ENCODE results near the gene LNPK.

LNPK gene, protein sequence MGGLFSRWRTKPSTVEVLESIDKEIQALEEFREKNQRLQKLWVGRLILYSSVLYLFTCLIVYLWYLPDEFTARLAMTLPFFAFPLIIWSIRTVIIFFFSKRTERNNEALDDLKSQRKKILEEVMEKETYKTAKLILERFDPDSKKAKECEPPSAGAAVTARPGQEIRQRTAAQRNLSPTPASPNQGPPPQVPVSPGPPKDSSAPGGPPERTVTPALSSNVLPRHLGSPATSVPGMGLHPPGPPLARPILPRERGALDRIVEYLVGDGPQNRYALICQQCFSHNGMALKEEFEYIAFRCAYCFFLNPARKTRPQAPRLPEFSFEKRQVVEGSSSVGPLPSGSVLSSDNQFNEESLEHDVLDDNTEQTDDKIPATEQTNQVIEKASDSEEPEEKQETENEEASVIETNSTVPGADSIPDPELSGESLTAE

GRCh38 chr2:176001916-176002687, at the start of gene LNPK:
Gene LNPK (minus strand): TSS chr2:176002267. CDS start chr2:175995584, 6,683 bp downstream.
- H3K4me3 ChIP-seq (ENCODE audit: low read depth, low read length) = peak within 1 kb of the TSS; percentile 91
- in situ Hi-C loops (cut with HindIII; ENCODE audit: low sequenced_read_pairs) = no loop called here
- DNase-seq (ENCODE audit: low read depth) = peak; percentile 36
- TF ChIP-seq CTCF (IDR thresholded peaks at IDR 0.05; ENCODE audit: low read depth, low read length, missing control alignments) = no peak

DNA sequence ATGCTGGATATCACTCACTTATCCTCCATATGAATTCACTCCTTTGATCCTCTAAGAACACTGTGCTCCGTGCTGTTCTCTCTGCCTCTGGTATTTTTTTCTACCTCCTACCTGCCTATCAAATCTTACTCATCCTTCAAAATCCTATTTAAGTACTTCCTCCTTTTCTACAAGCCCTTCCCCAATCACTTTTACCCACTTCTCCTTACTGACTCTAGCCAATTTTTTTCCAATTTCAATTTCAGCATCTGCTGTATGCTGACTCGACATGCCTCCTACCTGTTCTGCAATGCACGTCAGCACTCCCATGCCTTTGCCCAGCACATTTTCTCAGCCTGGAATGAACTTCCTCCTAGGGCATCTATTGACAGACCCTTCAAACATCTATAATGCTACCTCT, 37.3 kb upstream of the LNPK start:
- in situ Hi-C loops (cut with HindIII; ENCODE audit: low sequenced_read_pairs) = no loop called here
- TF ChIP-seq CTCF (IDR thresholded peaks at IDR 0.05; ENCODE audit: low read depth, low read length, missing control alignments) = no peak
- H3K4me3 ChIP-seq (ENCODE audit: low read depth, low read length) = no peak overlapping the region
- DNase-seq (ENCODE audit: low read depth) = no peak

DNA sequence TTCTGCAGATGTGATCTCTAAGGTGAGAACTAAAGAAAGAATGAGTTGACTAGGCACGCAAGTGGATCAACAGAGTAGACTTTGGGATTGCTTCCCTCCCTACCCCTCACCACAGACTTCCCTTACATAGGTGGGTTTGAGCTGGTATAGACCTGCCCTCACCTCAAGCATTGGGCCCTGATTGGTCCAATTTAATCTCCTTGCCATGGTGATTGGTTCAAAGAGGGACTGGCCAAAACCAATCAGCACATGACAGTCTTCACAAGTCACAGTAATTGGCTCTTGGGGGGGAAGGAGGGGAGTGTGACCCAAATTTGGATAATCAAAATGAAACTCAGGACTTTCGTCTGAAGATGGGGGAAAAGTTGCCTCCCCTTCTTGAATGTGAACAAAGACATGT, 36.6 kb upstream of the LNPK start:
- DNase-seq (ENCODE audit: low read depth) = no peak
- no peak for TF ChIP-seq CTCF (IDR thresholded peaks at IDR 0.05; ENCODE audit: low read depth, low read length, missing control alignments)
- H3K4me3 ChIP-seq (ENCODE audit: low read depth, low read length) = no peak overlapping the region
- in situ Hi-C loops (cut with HindIII; ENCODE audit: low sequenced_read_pairs) = no loop called here

DNA sequence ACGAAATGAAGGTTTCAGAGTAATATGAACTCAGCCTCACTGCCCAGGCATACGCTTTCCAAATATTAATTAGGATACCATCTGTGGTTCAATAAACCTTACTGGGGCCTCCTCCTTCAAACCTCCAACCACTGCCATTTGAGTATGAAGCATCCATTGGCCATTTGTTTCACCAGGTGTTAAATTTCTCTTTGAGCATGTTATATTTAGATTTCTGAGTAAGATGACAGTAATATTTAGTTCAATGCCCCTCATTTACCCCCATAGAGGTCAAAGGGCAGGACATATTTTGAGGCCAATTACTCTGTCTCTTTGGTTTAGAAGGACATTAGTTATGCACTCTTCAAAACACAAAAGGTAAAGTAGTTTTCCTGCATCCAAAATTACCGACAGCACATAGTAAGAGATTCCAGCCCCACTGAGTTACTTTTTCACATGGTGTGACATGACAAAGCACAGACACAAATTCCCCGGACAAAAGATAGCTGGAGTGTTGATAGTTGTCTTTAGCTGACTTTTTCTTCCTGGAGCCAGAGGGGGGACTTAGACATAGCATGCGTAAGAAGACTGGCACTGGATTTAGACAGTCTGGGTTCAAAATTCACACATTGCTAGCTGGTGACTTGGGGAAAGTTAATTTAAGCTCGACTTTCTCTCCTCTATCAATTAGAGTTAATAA, 33.1 kb upstream of the LNPK start:
- TF ChIP-seq CTCF (IDR thresholded peaks at IDR 0.05; ENCODE audit: low read depth, low read length, missing control alignments) = no peak
- H3K4me3 ChIP-seq (ENCODE audit: low read depth, low read length) = no peak overlapping the region
- in situ Hi-C loops (cut with HindIII; ENCODE audit: low sequenced_read_pairs) = no loop called here
- no peak for DNase-seq (ENCODE audit: low read depth)

GRCh38 chr2:176027806-176028205, 25.7 kb upstream of the LNPK start:
- DNase-seq (ENCODE audit: low read depth) = no peak
- H3K4me3 ChIP-seq (ENCODE audit: low read depth, low read length) = no peak overlapping the region
- in situ Hi-C loops (cut with HindIII; ENCODE audit: low sequenced_read_pairs) = no loop called here
- no peak for TF ChIP-seq CTCF (IDR thresholded peaks at IDR 0.05; ENCODE audit: low read depth, low read length, missing control alignments)

DNA sequence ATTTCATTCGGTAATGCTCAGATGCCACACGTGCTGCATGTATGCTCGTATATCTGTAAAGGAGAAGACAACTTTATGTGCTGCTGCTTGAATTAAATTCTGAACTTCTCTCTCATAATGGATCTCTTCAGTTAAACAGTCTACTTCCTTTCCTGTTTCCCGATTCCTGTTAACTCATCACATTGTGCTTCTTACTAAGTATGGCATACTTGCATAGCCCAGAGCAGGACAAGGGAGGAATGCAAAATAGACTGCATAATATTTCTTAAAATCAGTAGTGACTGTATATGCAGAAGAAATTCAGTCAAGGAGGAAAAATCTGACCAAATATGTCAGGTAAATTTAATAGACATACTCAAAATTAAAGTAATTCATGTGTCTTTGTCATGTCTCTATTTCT, 23.9 kb upstream of the LNPK start:
- no peak for TF ChIP-seq CTCF (IDR thresholded peaks at IDR 0.05; ENCODE audit: low read depth, low read length, missing control alignments)
- in situ Hi-C loops (cut with HindIII; ENCODE audit: low sequenced_read_pairs) = no loop called here
- H3K4me3 ChIP-seq (ENCODE audit: low read depth, low read length) = no peak overlapping the region
- DNase-seq (ENCODE audit: low read depth) = no peak

Data from astrocyte of the cerebellum (primary cell).